ENCODE results near the gene USP54.

DNA sequence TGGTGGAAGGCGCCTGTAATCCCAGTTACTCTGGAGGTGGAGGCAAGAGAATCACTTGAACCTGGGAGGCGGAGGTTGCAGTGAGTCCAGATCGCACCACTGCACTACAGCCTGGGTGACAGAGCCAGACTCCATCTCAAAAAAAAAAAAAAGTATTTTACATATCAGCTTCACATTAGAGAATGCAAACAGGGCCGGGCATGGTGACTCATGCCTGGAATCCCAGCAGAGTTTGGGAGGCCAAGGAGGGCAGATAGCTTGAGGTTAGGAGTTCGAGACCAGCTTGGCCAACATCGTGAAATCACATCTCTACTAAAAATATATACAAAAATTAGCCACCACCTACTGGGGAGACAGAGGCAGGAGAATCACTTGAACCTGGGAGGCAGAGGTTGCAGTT, 31.6 kb downstream of the USP54 start:
- TF ChIP-seq, protein P1, sequence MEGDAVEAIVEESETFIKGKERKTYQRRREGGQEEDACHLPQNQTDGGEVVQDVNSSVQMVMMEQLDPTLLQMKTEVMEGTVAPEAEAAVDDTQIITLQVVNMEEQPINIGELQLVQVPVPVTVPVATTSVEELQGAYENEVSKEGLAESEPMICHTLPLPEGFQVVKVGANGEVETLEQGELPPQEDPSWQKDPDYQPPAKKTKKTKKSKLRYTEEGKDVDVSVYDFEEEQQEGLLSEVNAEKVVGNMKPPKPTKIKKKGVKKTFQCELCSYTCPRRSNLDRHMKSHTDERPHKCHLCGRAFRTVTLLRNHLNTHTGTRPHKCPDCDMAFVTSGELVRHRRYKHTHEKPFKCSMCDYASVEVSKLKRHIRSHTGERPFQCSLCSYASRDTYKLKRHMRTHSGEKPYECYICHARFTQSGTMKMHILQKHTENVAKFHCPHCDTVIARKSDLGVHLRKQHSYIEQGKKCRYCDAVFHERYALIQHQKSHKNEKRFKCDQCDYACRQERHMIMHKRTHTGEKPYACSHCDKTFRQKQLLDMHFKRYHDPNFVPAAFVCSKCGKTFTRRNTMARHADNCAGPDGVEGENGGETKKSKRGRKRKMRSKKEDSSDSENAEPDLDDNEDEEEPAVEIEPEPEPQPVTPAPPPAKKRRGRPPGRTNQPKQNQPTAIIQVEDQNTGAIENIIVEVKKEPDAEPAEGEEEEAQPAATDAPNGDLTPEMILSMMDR (IDR thresholded peaks at IDR 0.05) = no peak
- no peak for TF ChIP-seq POLR2A (IDR thresholded peaks at IDR 0.05)
